DMS114 treated with DMSO at 0.1 percent for 48 hours (cell line): Measurements from ENCODE around the gene HMOX2.
A peak's percentile ranks its signal among the peaks of the same experiment; 100 is the strongest.

Source experiments
- DNase-seq: peaks from one replicate; lab custom pipeline; 2025; ENCODE audit not compliant: unreplicated experiment; lab: John Stamatoyannopoulos, UW

Gene HMOX2

DNA sequence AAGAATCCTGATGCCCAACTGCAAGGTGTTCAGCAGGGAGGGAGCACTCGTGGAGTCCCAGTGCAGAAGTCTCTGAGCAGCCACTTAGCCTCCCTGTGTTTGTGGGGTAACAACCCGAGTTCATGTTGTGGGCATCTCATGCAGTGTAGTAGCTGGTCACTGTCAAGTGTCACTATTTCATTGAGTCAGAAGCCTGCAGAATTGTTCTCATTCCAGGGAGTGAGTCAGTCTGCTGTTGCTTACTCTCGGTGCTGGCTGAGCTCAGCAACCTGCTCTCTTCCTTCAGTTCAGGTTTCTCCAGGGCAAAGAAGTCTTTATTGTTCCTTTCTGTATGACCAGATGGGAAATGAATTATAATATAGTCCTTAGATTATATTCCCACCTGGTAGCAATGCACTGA lies 24.1 kb downstream of the HMOX2 start:
- no peak for DNase-seq

DNA sequence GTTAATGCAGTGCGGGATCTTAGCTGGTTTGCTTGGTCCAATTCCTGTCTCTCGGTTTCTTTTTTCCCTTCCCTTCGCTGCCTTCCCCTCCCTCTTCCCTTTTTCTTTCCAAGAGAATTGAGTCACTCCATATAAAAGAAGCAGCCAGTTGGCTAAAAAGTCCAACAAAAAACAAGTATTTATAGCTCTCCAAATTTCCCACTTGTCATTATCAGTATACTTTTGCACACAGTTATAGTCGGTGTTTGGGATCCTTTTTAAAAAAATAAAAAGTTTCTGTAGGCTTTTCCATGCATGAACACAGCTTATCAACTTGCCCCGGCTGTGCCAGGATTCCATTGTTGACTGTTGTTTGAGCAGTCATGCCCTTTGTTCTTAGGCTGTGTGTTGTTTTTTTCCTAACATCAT lies 24.9 kb downstream of the HMOX2 start:
- DNase-seq = no peak

DNA sequence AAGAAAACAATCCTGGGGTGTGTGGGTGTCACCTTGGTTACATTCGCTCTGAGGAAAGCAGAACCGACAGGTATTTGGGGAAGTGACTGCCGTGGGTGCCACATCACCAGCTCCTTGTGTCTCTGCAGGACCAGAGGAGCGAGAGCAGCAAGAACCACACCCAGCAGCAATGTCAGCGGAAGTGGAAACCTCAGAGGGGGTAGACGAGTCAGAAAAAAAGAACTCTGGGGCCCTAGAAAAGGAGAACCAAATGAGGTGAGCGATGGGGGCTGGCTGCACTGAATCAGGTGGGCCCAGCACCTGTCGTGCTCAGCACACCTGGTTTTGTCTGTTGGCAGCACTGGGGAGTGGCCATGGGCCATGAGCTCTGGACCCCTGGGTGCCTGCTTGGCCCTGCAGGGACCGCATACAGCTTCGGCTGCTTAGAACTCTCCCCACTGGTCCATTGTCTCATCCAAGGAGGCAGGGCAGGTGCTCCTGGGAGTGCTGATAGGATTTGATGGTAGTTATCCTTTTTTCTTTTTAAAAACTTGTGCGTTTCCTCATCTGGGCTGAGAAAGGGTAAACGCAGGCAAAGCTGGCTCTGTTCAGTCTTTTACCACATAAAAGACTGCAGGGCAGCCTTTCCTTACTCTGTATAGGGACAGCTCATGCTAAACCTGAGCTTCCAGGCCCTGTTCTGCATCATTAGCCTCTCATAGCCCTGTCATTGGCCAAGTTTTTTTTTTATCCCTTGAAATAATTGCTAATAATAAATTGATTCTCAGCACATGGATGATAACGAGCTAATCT lies 29.4 kb downstream of the HMOX2 start:
- no peak for DNase-seq

DNA sequence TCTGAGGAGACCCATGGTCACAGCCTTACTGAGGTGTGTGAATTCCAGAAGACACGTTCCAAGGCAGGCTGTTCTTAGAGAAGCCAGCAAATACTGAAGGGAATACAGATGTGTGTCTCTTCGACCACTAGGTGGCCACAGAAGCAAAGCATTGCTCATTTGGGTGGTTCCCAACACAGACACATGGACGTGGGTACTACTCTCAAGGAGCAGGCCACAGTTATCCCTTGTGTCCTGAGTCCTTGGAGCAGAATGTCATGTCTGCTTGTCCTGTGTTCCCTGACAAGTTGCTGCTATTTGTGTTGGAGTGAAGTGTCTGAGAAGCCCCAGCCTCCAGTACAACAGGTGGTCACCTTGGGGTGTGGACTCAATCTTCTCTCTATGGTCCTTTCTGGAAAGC lies 30.3 kb downstream of the HMOX2 start:
- DNase-seq = peak; percentile 17

DNA sequence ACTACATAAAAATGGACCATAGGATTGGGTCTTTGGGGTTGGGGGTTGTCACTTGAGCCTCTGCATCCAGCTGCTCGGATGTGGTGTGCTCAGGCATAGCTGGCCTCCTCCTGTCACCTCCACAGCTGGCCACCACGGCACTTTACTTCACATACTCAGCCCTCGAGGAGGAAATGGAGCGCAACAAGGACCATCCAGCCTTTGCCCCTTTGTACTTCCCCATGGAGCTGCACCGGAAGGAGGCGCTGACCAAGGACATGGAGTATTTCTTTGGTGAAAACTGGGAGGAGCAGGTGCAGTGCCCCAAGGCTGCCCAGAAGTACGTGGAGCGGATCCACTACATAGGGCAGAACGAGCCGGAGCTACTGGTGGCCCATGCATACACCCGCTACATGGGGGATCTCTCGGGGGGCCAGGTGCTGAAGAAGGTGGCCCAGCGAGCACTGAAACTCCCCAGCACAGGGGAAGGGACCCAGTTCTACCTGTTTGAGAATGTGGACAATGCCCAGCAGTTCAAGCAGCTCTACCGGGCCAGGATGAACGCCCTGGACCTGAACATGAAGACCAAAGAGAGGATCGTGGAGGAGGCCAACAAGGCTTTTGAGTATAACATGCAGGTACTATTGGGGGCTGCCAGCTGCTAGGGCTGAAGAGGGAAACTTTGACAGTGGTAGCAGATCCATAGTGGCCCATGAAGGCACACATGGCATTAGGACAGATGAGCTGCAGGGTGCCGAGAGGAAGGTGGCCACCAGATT lies 31.6 kb downstream of the HMOX2 start:
- DNase-seq = no peak

DNA sequence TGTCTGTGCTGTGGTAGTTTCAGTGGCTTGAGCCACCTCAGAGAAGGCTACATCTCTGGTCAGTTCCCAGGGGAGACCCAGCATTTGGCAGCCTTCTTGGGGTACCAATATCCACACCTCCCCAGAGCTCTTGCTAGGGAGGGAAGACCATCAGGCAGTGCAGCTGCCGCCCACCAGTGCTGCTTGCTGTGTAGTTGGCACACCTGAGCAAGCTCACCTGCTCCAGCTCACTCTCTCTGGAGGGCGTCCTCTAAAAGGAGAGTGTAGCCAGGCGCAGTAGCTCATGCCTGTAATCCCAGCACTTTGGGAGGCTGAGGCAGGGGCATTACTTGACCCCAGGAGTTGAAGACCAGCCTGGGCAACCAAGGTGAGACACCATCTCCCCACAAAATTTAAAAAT lies 32.6 kb downstream of the HMOX2 start:
- DNase-seq = no peak

DNA sequence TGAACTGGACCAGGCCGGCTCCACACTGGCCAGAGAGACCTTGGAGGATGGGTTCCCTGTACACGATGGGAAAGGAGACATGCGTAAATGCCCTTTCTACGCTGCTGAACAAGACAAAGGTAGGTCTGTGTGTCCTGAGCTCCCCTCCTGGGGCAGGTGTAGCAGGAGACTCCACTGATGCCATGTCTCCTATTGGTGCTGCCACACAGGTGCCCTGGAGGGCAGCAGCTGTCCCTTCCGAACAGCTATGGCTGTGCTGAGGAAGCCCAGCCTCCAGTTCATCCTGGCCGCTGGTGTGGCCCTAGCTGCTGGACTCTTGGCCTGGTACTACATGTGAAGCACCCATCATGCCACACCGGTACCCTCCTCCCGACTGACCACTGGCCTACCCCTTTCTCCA lies 33.2 kb downstream of the HMOX2 start:
- no peak for DNase-seq

DNA sequence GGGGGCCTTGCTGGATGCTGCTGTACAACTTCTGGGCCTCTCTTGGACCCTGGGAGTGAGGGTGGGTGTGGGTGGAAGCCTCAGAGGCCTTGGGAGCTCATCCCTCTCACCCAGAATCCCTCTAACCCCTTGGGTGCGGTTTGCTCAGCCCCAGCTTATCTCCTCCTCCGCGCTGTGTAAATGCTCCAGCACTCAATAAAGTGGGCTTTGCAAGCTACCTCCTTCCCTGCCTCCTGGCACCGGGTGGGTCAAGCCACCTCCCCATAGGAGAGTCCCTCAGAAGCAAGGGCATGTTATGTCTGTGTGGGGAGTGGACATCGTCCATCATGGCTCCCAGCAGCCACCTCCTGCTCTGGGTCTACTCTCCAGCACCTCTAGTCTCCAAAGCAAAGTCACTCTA lies 33.9 kb downstream of the HMOX2 start:
- DNase-seq = no peak

DNA sequence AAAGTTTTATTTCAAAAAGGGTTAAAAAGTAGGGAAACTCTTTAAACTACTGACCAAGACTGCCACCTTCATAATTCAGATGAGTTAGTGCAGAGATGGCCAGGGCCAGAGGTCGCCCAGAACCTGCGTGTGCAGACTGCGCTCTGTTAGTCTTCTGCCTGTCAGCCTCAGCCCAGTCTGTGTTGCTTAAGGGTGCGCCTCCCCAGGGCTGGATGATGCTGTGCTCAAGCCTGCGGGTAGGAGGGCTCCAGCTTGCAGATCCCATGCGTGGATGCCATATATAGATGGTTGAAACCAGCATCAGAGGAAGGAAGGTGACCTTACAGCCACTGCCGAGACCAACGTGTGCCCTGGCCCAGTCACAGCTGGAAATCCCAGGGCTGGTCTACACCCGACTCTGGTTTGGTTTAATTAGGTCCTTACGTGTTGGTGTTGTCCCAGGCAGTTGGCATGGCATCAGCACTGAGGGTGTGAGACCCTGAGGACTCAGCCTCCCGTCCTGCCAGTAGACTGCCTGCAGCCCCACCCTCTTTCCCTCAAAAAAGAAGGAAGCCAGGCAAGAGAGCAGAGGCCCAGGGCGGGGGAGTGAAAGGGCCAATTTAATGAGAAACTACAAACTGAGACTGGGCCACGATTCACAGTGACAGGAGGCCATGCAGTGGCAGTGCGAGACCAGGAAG lies 34.7 kb downstream of the HMOX2 start:
- DNase-seq = no peak

DNA sequence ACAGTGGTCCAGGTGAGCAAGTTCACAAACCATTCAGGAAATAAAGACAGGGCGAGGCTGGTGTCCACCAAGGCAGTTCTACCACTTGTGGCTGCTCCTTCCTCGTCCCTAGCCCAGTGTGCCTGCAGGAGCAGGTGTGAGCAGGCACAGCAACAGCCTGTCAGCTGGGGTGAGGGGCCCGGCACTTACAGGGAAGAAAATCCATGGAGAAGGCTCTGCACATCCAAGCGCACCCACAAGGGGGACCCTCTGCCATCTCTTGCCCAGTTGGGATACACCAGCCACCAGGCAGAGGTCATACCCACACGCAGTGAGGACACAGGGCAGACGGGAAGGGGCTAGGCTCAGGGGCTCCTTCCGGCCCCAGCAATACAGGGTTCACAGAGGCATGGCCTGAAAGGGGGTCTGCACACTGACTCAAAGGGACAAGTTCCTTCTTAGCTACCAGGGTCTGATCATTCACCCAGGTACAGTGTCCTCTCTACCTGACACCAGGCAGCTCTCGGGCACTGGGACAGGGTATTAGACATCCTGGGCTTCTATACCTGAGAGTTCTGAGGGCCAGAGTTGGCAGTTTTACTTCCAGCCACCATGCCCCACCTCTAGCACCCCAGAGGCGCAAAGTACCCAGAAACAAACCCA lies 35.4 kb downstream of the HMOX2 start:
- peak; percentile 19 for DNase-seq

DNA sequence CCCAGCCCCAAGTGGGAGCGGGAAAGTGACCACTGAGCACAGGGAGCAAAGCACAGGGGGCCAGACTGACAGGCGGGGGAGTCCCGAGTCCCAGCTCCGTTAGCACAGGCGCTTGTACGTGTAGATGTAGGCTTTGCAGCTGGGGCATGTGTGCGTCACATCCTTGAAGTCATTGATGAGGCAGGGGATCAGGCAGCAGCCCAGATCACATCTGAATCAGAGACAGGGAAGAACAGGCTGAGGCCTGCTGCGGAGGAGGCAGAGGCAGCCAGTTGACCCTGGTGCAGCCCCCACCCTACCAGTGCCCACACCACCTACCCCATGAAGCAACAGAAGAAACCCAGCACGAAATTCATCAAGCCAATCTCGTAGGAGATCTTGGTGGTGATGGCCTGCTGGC lies 36.3 kb downstream of the HMOX2 start:
- no peak for DNase-seq

DNA sequence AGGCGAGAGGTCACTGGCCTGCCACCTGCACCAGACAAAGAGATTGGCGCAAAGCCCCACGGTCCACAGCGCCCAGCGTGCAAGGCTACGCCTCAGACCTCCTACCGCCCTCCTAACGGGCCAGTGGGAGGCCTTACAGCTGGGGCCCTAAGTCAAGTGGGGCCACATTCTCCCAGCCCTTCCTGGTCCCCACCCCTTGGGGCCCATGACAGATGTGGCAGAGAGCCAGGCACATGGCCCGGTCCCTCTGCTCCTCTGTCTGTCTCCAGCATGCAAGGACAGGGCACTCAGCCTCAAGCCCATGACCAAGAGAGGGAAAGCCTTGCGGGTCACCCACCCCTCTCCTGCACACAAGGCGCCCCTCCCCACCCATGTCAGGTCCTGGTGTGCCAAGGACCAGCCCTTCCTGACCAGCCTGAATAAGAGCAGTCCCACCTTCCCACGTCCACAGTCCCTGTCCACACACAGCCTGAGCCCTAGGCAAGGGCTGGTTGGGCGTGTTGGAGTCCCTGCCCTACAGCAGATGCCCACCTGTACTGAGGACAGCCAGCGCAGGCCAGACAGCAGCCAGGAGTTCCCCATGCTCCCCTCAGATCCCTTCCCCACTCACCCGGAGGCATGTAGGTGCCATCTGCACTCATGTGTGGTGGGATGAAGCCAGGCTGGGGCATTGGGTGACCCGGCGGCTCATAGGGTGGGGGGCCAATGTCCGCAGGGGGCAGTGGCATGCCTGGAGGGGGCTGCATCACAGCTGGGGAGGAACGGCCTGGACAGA lies 37.1 kb downstream of the HMOX2 start:
- no peak for DNase-seq

DNA sequence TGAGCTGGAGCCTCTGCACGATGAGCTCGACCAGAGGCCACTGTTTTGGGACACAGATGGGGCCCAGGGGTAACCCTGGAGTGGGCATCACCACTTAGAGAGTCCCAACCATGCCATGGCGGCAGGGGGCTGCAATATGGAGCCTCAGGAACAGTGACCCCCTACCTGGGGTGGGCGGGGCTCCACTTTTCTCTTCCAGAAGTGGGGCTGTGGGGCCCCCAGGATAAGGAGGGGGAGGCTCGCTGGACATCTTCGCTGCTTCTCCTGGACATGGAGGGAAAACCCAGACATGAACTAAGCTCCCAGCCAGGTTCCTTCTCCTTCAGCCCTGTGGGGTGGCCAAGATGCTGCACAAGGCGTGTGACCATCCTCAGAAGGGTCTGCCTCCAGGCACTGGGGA lies 37.7 kb downstream of the HMOX2 start:
- no peak for DNase-seq

DNA sequence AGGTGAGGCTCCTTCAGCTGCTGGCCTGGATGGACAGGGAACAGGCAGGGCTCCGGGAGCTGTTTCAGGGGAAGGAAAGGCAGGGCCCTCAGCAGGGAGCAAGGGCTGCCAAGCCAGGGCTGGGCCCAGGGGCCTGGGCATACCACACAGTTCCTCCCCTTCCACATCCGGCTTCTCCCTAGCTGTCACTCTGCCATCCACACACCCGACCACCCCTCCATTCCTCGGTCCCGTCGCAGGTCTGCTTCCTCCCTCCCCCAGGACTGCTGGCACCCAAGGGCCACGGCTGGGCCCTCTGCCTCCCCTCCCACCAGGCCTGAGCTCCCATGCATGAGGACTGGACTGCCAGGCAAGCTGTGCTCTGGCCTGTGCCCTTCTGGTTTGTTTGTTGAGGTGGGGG lies 38.4 kb downstream of the HMOX2 start:
- DNase-seq = no peak

DNA sequence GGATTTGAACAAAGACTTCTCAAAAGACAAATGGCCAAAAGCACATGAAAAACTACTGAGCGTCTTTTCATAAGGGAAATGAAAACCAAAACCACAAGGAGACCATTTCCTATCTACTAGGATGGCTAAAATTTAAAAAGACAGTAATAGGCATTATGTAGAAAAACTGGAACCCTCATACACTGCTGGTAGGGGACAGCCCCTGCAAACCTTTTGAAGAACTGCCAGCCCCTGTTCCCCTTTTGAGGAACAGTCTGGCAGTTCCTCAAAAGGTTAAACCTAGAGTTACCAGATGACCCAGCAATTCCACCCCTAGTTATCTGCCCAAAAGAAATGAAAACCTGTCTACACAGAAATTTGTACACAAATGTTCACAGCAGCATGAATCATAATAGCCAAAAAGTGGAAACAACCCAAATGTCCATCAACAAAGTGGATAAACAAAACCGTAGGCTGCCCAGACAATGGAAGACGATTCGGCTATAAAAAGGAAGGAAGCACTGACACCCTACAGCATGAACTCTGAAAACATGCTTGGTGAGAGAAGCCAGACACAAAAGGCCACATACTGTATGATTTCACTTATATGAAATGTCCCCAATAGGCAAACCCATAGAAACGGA lies 39.5 kb downstream of the HMOX2 start:
- no peak for DNase-seq

DNA sequence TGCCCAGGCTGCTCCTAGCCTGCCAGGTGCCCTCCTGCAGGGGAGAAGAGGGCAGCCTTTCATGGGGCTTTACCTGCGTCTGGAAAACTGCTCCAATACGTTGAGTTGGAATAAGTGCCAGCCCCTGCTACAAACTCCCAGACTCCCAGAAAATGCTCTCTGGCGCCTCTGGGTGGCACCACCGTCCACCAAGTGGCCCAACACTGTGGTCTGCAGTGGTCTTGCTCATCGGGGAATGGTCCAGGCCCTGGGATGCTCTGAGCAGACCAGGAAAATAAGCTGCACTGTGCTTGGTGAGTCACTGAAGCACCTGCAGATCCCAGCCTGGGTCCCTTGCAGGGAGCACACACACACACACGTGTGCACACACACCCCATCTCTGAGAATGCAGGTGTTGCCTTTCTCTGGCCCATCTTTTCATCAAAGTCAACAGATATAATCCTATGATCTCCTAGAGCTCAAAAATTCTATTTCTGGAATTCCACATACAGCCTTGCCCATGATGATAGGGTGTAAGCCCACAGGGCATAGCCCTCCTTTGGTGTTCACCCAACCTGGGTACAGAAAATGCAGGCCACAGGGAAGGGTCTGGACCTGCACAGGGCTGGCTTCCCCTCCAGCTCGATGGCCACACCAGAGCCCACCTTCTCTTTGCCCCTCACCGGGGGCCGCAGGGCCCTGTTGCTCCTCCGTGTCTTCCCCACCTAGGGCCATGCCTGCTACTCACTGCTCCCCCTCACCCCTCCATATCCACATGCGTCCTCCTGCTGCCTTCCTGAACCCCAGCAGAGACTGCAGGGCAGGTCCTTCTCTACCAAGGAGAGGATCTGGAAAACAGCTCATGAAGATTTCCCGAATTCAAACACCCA lies 41.8 kb downstream of the HMOX2 start:
- DNase-seq = peak; percentile 24

DNA sequence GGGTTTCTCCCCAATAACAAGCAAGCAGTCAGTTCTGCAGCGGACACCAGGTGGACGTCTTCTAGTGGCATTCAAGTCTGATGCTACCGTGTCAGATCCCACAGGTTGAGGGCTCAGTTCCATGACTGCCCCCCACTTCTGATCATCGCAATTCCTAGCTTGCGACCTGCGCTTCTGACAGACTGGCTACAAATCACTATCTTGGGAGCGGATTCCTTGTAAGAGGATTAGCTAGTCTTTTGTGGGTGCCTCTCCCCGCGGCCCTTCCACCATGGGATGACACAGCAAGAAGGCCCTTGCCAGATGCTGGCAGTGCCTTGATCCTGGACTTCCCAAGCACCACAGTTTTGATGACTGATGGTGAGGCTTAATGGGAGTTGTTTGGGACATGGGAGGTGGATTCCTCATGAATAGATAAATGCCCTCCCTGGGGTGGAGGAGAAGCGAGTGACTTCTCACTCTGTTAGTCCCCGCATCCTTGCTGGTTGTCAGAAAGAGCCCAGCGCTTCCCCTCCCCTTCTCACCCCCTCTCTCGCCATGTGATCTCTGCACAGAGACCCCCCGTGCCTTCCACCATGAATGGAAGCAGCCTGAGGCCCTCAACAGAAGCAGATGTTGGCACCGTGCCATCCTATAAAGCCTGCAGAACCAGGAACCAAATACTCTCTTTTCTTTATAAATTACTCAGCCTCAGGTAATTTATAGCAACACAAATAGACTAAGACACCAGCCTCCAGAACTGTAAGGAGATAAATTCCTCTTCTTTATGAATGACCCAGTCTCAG lies 43.3 kb downstream of the HMOX2 start:
- DNase-seq = no peak

DNA sequence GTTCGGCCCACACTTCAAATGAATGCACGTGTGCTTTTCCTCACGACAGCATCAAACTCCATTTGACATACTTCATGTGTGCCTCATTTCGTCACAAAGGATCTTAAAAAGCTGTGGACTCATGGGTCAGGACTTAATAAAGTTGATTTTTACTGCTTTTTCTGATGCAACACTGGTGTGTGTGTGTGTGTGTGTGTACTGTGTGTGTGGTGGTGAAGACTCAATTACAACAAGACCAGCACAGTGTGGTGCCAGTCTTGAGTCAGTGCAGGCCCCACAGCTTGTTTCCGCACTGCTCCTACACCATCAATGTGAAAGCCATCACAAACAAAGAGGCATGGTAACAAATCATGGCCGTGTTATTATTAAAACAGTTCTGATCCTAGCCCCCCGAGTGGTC lies 44.7 kb downstream of the HMOX2 start:
- no peak for DNase-seq
